Endothelial cell of umbilical vein (primary cell): ENCODE data around the gene HDAC9. TPM values are rescaled to one million over a fixed set of nuclear protein-coding genes. Genes with fewer than 3 reads are reported as not detected.

ENCODE experiments used
- BruUV-seq: library from RNA; stranded (reverse); fragments of 400-500 nt; replicated peaks from 2 replicates; lab custom pipeline; 2021; lab: Mats Ljungman, UMichigan
- CTCF ChIA-PET: fragments of 300-600, 350-600 bp; sonication (Branson Sonifier 250); formaldehyde crosslinking; loops from one replicate; lab custom pipeline; 2021; ENCODE audit warnings: antibody characterized with exemption, inconsistent platforms; lab: Charles Lee
- POLR2A ChIA-PET: fragments of 300-600, 350-600 bp; sonication (Branson Sonifier 250); formaldehyde crosslinking; loops from one replicate; lab custom pipeline; 2021; ENCODE audit warnings: antibody characterized with exemption, inconsistent platforms; lab: Charles Lee
- DNase-seq: peaks from one replicate; pipeline ENCODE4 v3.0.0-alpha.2; 2011; ENCODE audit warnings: low read depth, low spot score
- FAIRE-seq: peaks from 2 replicates; lab custom pipeline; 2011; peaks lifted over from hg19 to GRCh38; lab: Jason Lieb, UNC
- H2AFZ ChIP-seq: 2 replicates; pipeline ENCODE4 v1.6.0; 2012; ENCODE audit warnings: low read depth, low read length, control low read depth, inconsistent platforms
- H3K27ac ChIP-seq: 2 replicates; pipeline ENCODE4 v1.5.1; 2011; ENCODE audit warnings: low read depth, mild to moderate bottlenecking, control low read depth, low read length, moderate library complexity; ENCODE audit not compliant: insufficient read depth
- H3K27me3 ChIP-seq, 2 experiments: 2 replicates each; pipeline versions ENCODE4 v1.6.0 to v1.6.1; 2011; ENCODE audit warnings: low read length in 2 of 2, mixed read lengths in 1 of 2; ENCODE audit not compliant: control insufficient read depth in 2 of 2, insufficient read depth in 2 of 2
- H3K36me3 ChIP-seq, 2 experiments: 2 replicates in 1 of 2; 3 replicates in 1 of 2; pipeline ENCODE4 v1.5.1; 2011; ENCODE audit warnings: low read length in 2 of 2, mild to moderate bottlenecking in 1 of 2, moderate library complexity in 1 of 2; ENCODE audit not compliant: control insufficient read depth in 2 of 2, insufficient read depth in 2 of 2; ENCODE audit errors: extremely low read depth in 1 of 2
- H3K4me1 ChIP-seq: 3 replicates; pipeline ENCODE4 v1.5.1; 2011; ENCODE audit warnings: mild to moderate bottlenecking, low read length; ENCODE audit not compliant: control insufficient read depth, insufficient read depth; ENCODE audit errors: extremely low read depth
- H3K4me2 ChIP-seq: 2 replicates; pipeline ENCODE4 v1.6.1; 2011; ENCODE audit warnings: low read length, control low read depth, mixed read lengths; ENCODE audit not compliant: insufficient read depth
- H3K4me3 ChIP-seq, 3 experiments: fragments of 200-600 bp in 1 of 3; sonication (generic), shearing (Covaris generic) in 1 of 3; replicated peaks in 1 of 3; 2 replicates each; pipeline ENCODE4 v1.5.1; 2011 to 2016; ENCODE audit warnings: control low read depth in 3 of 3, low read length in 3 of 3, mild to moderate bottlenecking in 2 of 3, inconsistent platforms in 1 of 3, low read depth in 1 of 3, moderate library complexity in 1 of 3; ENCODE audit not compliant: insufficient read depth in 1 of 3
- H3K79me2 ChIP-seq: 2 replicates; pipeline ENCODE4 v1.6.0; 2012; ENCODE audit warnings: low read length, inconsistent platforms; ENCODE audit not compliant: control insufficient read depth, insufficient read depth
- H3K9ac ChIP-seq: replicated peaks from 2 replicates; pipeline ENCODE3; 2011; ENCODE audit warnings: low read length, control low read depth; ENCODE audit not compliant: insufficient read depth; ENCODE audit errors: extremely low read depth
- H3K9me1 ChIP-seq: replicated peaks from 3 replicates; pipeline ENCODE4 v1.6.0; 2011; ENCODE audit warnings: mild to moderate bottlenecking, low read length; ENCODE audit not compliant: control insufficient read depth, insufficient read depth; ENCODE audit errors: extremely low read depth
- H3K9me3 ChIP-seq: replicated peaks from 2 replicates; pipeline ENCODE4 v1.5.1; 2012; ENCODE audit warnings: low read length, inconsistent platforms; ENCODE audit not compliant: control insufficient read depth, insufficient read depth
- H4K20me1 ChIP-seq: replicated peaks from 2 replicates; pipeline ENCODE3; 2011; ENCODE audit warnings: mild to moderate bottlenecking, low read length; ENCODE audit not compliant: control insufficient read depth, insufficient read depth; ENCODE audit errors: extremely low read depth
- CTCF ChIP-seq, 2 donors: IDR thresholded peaks; 1 replicate in 1 of 2; 2 replicates in 1 of 2; pipeline ENCODE4 v1.5.1; 2011; ENCODE audit warnings: low read length in 2 of 2, mild to moderate bottlenecking in 2 of 2, moderate library complexity in 2 of 2, control low read depth in 1 of 2, inconsistent platforms in 1 of 2, low read depth in 1 of 2; ENCODE audit not compliant: insufficient read depth in 1 of 2; ENCODE audit errors: extremely low read depth in 1 of 2
- EZH2 ChIP-seq: IDR thresholded peaks from 2 replicates; pipeline ENCODE4 v1.6.1; 2012; ENCODE audit warnings: borderline replicate concordance, low read depth, mild to moderate bottlenecking, moderate library complexity, low read length, inconsistent platforms; ENCODE audit not compliant: severe bottlenecking
- FOS ChIP-seq: IDR thresholded peaks from 2 replicates; pipeline ENCODE4 v1.6.1; 2011; ENCODE audit warnings: mild to moderate bottlenecking, low read length, moderate library complexity, borderline replicate concordance; ENCODE audit not compliant: insufficient read depth
- GATA2 ChIP-seq: IDR thresholded peaks from 2 replicates; pipeline ENCODE4 v1.7.0; 2011; ENCODE audit warnings: low read depth, mild to moderate bottlenecking, moderate library complexity, mixed read lengths, low read length; ENCODE audit not compliant: insufficient read length, insufficient read depth
- JUN ChIP-seq: IDR thresholded peaks from 2 replicates; pipeline ENCODE4 v1.6.1; 2011; ENCODE audit warnings: borderline replicate concordance, low read depth; ENCODE audit not compliant: insufficient read length, insufficient read depth
- MAX ChIP-seq: IDR thresholded peaks from 2 replicates; pipeline ENCODE4 v1.6.1; 2011; ENCODE audit not compliant: insufficient read depth, insufficient read length
- MYC ChIP-seq: IDR thresholded peaks from one replicate; pipeline ENCODE4 v1.6.1; 2011; ENCODE audit warnings: mild to moderate bottlenecking, low read depth, low read length
- POLR2A ChIP-seq: IDR thresholded peaks from 2 replicates; pipeline ENCODE4 v1.6.1; 2012; ENCODE audit warnings: low read depth, mild to moderate bottlenecking, control low read depth, low read length
- POLR2AphosphoS5 ChIP-seq: IDR thresholded peaks from 2 replicates; pipeline ENCODE4 v1.6.1; 2012; ENCODE audit warnings: low read depth, mild to moderate bottlenecking, control low read depth, low read length, moderate library complexity; ENCODE audit not compliant: insufficient read depth
- dilution Hi-C: fragments of 300-500 bp; cut with MboI; formaldehyde crosslinking; loops from one replicate; pipeline ENCODE4 v1.15.0; 2019; ENCODE audit warnings: low sequenced_read_pairs; ENCODE audit not compliant: extremely low pct_ligation_motif_present
- intact Hi-C: fragments of 100-400 bp; cut with micrococcal nuclease; formaldehyde crosslinking; loops from one replicate; pipeline ENCODE4 v1.10.0; 2022
- polyA plus RNA-seq, 4 experiments: library from polyadenylated mRNA; depleted of rRNA in 3 of 4; stranded (reverse) in 3 of 4; unstranded in 1 of 4; fragments of >200 nt; gene quantifications; 2 replicates each; pipeline versions ENCODE4 v1.2.1 to v1.2.3, GENCODE V29; 2011 to 2012; ENCODE audit warnings: missing spikeins in 1 of 4
- total RNA-seq: library from RNA; stranded (reverse); gene quantifications from 2 replicates; pipeline ENCODE4 v1.2.3, GENCODE V29; 2021

Gene HDAC9
- total and polyA plus RNA-seq, 2 donors (not counting 3 experiments of a cell fraction or from before 2014, with no cell fraction given), result 1.8 to 11.6 TPM

GRCh38 chr7:18855796-18856195 is 360.2 kb downstream of the HDAC9 start:
- H3K36me3 ChIP-seq, result no peaks in the 10 kb centered on the region
- FAIRE-seq (no peak), DNase-seq (no peak)
- no peak overlapping the region for H3K9ac ChIP-seq
- no peaks in the 10 kb centered on the region for H3K4me1 ChIP-seq
- H3K4me3 ChIP-seq, result no peak overlapping the region
- POLR2A ChIA-PET, result no interaction called here
- H3K79me2 ChIP-seq, result no peaks in the 10 kb centered on the region
- H3K9me3 ChIP-seq, result no peaks in the 10 kb centered on the region
- no peaks in the 10 kb centered on the region for H4K20me1 ChIP-seq
- no peaks in the 10 kb centered on the region for H3K9me1 ChIP-seq
- no TSS peak for BruUV-seq
- no peak overlapping the region for H2AFZ ChIP-seq
- dilution Hi-C loops (no loop called here), intact Hi-C loops (no loop called here)
- TF ChIP-seq CTCF (IDR thresholded peaks at IDR 0.05; ENCODE audit: extremely low read depth in 1 of 2, insufficient read depth in 1 of 2, low read depth in 1 of 2, low read length in 2 of 2) (no peak), MYC (no peak), JUN (no peak), POLR2AphosphoS5 (no peak), EZH2 (no peak), POLR2A (no peak), MAX (no peak), GATA2 (no peak), FOS (no peak)
- no peak overlapping the region for H3K4me2 ChIP-seq
- H3K27ac ChIP-seq, result no peak overlapping the region
- CTCF ChIA-PET, result interaction anchor here (1.4 kb wide), 1 partner anchor 16 kb away, joined by 3 read pairs; no protein-coding TSS in a partner anchor
- H3K27me3 ChIP-seq, result no peaks in the 10 kb centered on the region
